Heart left ventricle (tissue), 13 donors: ENCODE results near the gene CCDC28A.

Experiments used
- POLR2A ChIP-seq, 2 donors: fragments of 450-650 bp; IDR thresholded peaks; one replicate each; pipeline ENCODE4 v1.6.1; 2017; ENCODE audit warnings: antibody characterized with exemption in 2 of 2, mild to moderate bottlenecking in 2 of 2, moderate library complexity in 2 of 2
- TF ChIP-seq, protein P1 (sequence below), 12 donors: fragments of 200-600 bp; sonication (generic) in 4 of 12; IDR thresholded peaks; one replicate each; pipeline versions ENCODE4 v1.5.0 to v1.8.0; 2018 to 2022; ENCODE audit warnings: antibody characterized with exemption in 12 of 12, mild to moderate bottlenecking in 5 of 12
- donor health status: ischemic (EF 13 %, LVEDD 7.1; RV severe dilation, severe dysfunction).
- donor health status: DM: no; HTN: yes; CAD: no.
- donor health status: DM: no; HTN: no; CAD: no.
- donor health status: ischemic (EF 25% LVEDD 6.9; RV normal size, moderate dysfunction).
- donor health status: ischemic (EF 25% LVEDD 5.7; RV mildly dilated, moderate dysfunction).
- donor health status: ischemic (EF 35%, LVEDD 5.7; RV mildly dilated, moderate dysfunction).
- donor health status: nonischemic (EF 11% LVEDD 7.7; RV severe dilation, severe dysfunction).
- donor health status: DM: yes; HTN: yes; CAD: no.
- donor health status: PGD.
- donor health status: ischemic (EF 29% LVEDD 5.4; RV normal size, mild dysfunction).
- donor health status: nonischemic (EF 23%, LVEDD 6.1; RV moderate dilation, normal function).

DNA sequence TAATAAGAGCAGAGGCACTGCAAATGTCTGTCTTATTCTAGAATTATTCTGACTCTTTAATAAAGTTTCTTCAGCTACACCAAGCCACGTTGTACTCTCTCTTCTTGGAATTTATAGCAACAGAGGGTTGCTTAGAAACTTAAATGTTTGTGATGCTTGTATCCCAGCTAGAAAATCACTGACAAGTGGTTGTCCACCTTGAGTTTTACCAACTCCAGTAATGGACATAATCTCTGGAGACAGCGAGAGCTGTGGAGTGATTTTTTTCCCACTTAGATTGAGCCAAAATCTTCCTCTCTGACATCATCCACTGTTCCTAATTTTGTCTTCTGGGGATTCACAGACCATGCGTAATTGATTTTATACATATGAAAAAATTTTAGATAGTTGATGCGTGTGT, 30.3 kb downstream of the CCDC28A start:
- TF ChIP-seq, protein P1, sequence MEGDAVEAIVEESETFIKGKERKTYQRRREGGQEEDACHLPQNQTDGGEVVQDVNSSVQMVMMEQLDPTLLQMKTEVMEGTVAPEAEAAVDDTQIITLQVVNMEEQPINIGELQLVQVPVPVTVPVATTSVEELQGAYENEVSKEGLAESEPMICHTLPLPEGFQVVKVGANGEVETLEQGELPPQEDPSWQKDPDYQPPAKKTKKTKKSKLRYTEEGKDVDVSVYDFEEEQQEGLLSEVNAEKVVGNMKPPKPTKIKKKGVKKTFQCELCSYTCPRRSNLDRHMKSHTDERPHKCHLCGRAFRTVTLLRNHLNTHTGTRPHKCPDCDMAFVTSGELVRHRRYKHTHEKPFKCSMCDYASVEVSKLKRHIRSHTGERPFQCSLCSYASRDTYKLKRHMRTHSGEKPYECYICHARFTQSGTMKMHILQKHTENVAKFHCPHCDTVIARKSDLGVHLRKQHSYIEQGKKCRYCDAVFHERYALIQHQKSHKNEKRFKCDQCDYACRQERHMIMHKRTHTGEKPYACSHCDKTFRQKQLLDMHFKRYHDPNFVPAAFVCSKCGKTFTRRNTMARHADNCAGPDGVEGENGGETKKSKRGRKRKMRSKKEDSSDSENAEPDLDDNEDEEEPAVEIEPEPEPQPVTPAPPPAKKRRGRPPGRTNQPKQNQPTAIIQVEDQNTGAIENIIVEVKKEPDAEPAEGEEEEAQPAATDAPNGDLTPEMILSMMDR (IDR thresholded peaks at IDR 0.05), result no peak
- no peak for TF ChIP-seq POLR2A (IDR thresholded peaks at IDR 0.05)
